Fibroblast of skin of right quadriceps (primary cell): Measurements from ENCODE around the gene KCND3.

Source experiments
- DNase-seq: peaks from one replicate; pipeline ENCODE4 v3.0.0-alpha.2; 2013

Gene KCND3

GRCh38 chr1:111988377-111988742 lies 1.1 kb downstream of the KCND3 start:
- no peak for DNase-seq

- no peak for DNase-seq
Observed at GRCh38 chr1:111987502-111987901, 2.0 kb downstream of the KCND3 start.

GRCh38 chr1:111983500-111983899 lies 6.0 kb downstream of the KCND3 start:
- DNase-seq: no peak

- DNase-seq: no peak
Observed at GRCh38 chr1:111982428-111982827, 7.0 kb downstream of the KCND3 start.

- no peak for DNase-seq
Observed at GRCh38 chr1:111981871-111982270, 7.6 kb downstream of the KCND3 start.

- no peak for DNase-seq
Observed at GRCh38 chr1:111981090-111981489, 8.4 kb downstream of the KCND3 start.

GRCh38 chr1:111980686-111981085 lies 8.8 kb downstream of the KCND3 start:
- DNase-seq: no peak

- no peak for DNase-seq
Observed at GRCh38 chr1:111978695-111979094, 10.8 kb downstream of the KCND3 start.

- DNase-seq: no peak
Observed at GRCh38 chr1:111977378-111977777, 12.1 kb downstream of the KCND3 start.

- DNase-seq: no peak
Observed at GRCh38 chr1:111976842-111977241, 12.6 kb downstream of the KCND3 start.

- DNase-seq: no peak
Observed at GRCh38 chr1:111976332-111976731, 13.1 kb downstream of the KCND3 start.

- no peak for DNase-seq
Observed at GRCh38 chr1:111973150-111973790, 16.2 kb downstream of the KCND3 start.

- no peak for DNase-seq
Observed at GRCh38 chr1:111971396-111971795, 18.1 kb downstream of the KCND3 start.

GRCh38 chr1:111968511-111968910 lies 21.0 kb downstream of the KCND3 start:
- DNase-seq: no peak

- no peak for DNase-seq
Observed at GRCh38 chr1:111967886-111968285, 21.6 kb downstream of the KCND3 start.

GRCh38 chr1:111967067-111967690 lies 22.3 kb downstream of the KCND3 start:
- DNase-seq: no peak

- DNase-seq: no peak
Observed at GRCh38 chr1:111965781-111966443, 23.6 kb downstream of the KCND3 start.

GRCh38 chr1:111963985-111964738 lies 25.3 kb downstream of the KCND3 start:
- no peak for DNase-seq

GRCh38 chr1:111961773-111962565 lies 27.5 kb downstream of the KCND3 start:
- no peak for DNase-seq

- DNase-seq: no peak
Observed at GRCh38 chr1:111961016-111961415, 28.5 kb downstream of the KCND3 start.

GRCh38 chr1:111959436-111959835 lies 30.0 kb downstream of the KCND3 start:
- no peak for DNase-seq

GRCh38 chr1:111958851-111959250 lies 30.6 kb downstream of the KCND3 start:
- DNase-seq: no peak

- no peak for DNase-seq
Observed at GRCh38 chr1:111958075-111958474, 31.4 kb downstream of the KCND3 start.
